H1 (cell line): ENCODE data around the gene ZSCAN22. TPM values are rescaled to one million over a fixed set of nuclear protein-coding genes. Genes with fewer than 3 reads are reported as not detected.

Experiments
- ATF2 ChIP-seq: IDR thresholded peaks from 2 replicates; pipeline ENCODE4 v1.6.1; 2012; ENCODE audit warnings: low read length, inconsistent platforms
- ATF3 ChIP-seq: IDR thresholded peaks from 2 replicates; pipeline ENCODE4 v1.6.1; 2011; ENCODE audit warnings: low read depth, mild to moderate bottlenecking, low read length; ENCODE audit not compliant: insufficient read depth
- BCL11A ChIP-seq, 2 experiments: IDR thresholded peaks; one replicate each; pipeline ENCODE4 v1.6.1; 2011; ENCODE audit warnings: low read depth in 2 of 2, low read length in 2 of 2, mild to moderate bottlenecking in 2 of 2
- CBX8 ChIP-seq: fragments of 300-800, 300-1000 bp; sonication (generic); IDR thresholded peaks from 2 replicates; pipeline ENCODE4 v1.7.1; 2016; ENCODE audit warnings: low read depth, low read length, borderline replicate concordance
- CHD7 ChIP-seq: fragments of 300-600 bp; sonication (generic); IDR thresholded peaks from 2 replicates; pipeline ENCODE4 v1.7.1; 2012; ENCODE audit warnings: low read length, moderate library complexity, mild to moderate bottlenecking, inconsistent platforms; ENCODE audit not compliant: insufficient replicate concordance
- RAD21 ChIP-seq, 2 experiments: IDR thresholded peaks in 1 of 2; conservative IDR thresholded peaks in 1 of 2; 2 replicates each; pipeline ENCODE4 v1.6.1; 2011; ENCODE audit warnings: low read depth in 2 of 2, low read length in 2 of 2, improper control_type of control experiment in 1 of 2, inconsistent platforms in 1 of 2, mild to moderate bottlenecking in 1 of 2, moderate library complexity in 1 of 2
- TAF1 ChIP-seq: IDR thresholded peaks from 2 replicates; pipeline ENCODE4 v1.6.1; 2011; ENCODE audit warnings: mild to moderate bottlenecking, low read depth, low read length
- ZNF274 ChIP-seq: IDR thresholded peaks from 2 replicates; pipeline ENCODE4 v1.7.0; 2012; ENCODE audit warnings: low read length, borderline replicate concordance; ENCODE audit errors: extremely low read depth
- polyA plus RNA-seq, 7 experiments: library from polyadenylated mRNA; depleted of rRNA in 3 of 7; stranded (reverse) in 5 of 7; unstranded in 2 of 7; fragments of >200 nt in 5 of 7; fragments of 200-250 nt in 2 of 7; gene quantifications; 1 replicate in 5 of 7; 2 replicates in 1 of 7; 4 replicates in 1 of 7; pipeline versions ENCODE4 v1.2.1 to v1.2.3, GENCODE V29; 2011 to 2013; ENCODE audit warnings: missing spikeins in 2 of 7, mixed read lengths in 2 of 7
- total RNA-seq: library from RNA; stranded (reverse); fragmentation: NEBNext Ultra II Directional; extraction: Animal tissue kit (Norgen Biotek cat#: 25700); gene quantifications from 2 replicates; pipeline ENCODE4 v1.2.1, GENCODE V29; 2021

Gene ZSCAN22
- total and polyA plus RNA-seq, 2 of the 8 experiments (the other 6 are each of a cell fraction or from before 2014, with no cell fraction given), result 3.2 to 3.3 TPM

GRCh38 chr19:58300620-58301019, 26.2 kb upstream of the ZSCAN22 start (continued):
- TF ChIP-seq CHD7 (no peak), BCL11A (IDR thresholded peaks at IDR 0.05; ENCODE audit: low read depth in 2 of 2, low read length in 2 of 2) (no peak), ZNF274 (no peak), ATF2 (no peak), CBX8 (no peak), TAF1 (no peak), ATF3 (no peak), RAD21 (IDR thresholded peaks at IDR 0.05 in 1 of 2, conservative IDR thresholded peaks at IDR 0.05 in 1 of 2; ENCODE audit: low read depth in 2 of 2, low read length in 2 of 2) (no peak)
